Measurements from ENCODE around the gene WASHC1. TPM values are rescaled to one million over a fixed set of nuclear protein-coding genes. Genes with fewer than 3 reads are reported as not detected.
"Not testable (repeated sequence)": the region's sequence is repeated elsewhere in the genome, so short reads cannot be mapped to it uniquely, and the experiment has no call there.

Gene WASHC1
- total and polyA plus RNA-seq, 2 donors (not counting 1 experiment from before 2014, with no cell fraction given), result 2.3 to 14.9 TPM

GRCh38 chr9:43636-44035 lies 14.4 kb upstream of the WASHC1 start:
- not testable (repeated sequence) for H3K36me3 ChIP-seq (ENCODE audit: control insufficient read depth, insufficient read depth, low read length); H3K4me3 ChIP-seq (replicated peaks in 1 of 4; ENCODE audit: control extremely low read depth in 1 of 4, insufficient read depth in 1 of 4, low read depth in 3 of 4, low read length in 4 of 4); H3K27ac ChIP-seq (ENCODE audit: insufficient read depth, low read length); H3K79me2 ChIP-seq (ENCODE audit: control insufficient read depth, insufficient read depth, low read length); H3K4me2 ChIP-seq (ENCODE audit: extremely low read depth, insufficient read depth, low read length); H4K20me1 ChIP-seq (ENCODE audit: control insufficient read depth, extremely low read depth, insufficient read depth, low read length); H3K4me1 ChIP-seq (ENCODE audit: control insufficient read depth, extremely low read depth, insufficient read depth, low read length); H3K27me3 ChIP-seq (ENCODE audit: control insufficient read depth, insufficient read depth, low read length); H2AFZ ChIP-seq (ENCODE audit: low read length); H3K9me3 ChIP-seq (ENCODE audit: control insufficient read depth, insufficient read depth, low read depth, low read length); H3K9ac ChIP-seq (ENCODE audit: insufficient read depth, low read length)
- peak in 1 of 2 donors; percentile 41 for DNase-seq (ENCODE audit: low read depth in 2 of 2)

- not testable (repeated sequence) for H3K36me3 ChIP-seq (ENCODE audit: control insufficient read depth, insufficient read depth, low read length); H3K4me1 ChIP-seq (ENCODE audit: control insufficient read depth, extremely low read depth, insufficient read depth, low read length); H3K27ac ChIP-seq (ENCODE audit: insufficient read depth, low read length); H4K20me1 ChIP-seq (ENCODE audit: control insufficient read depth, extremely low read depth, insufficient read depth, low read length); DNase-seq (ENCODE audit: low read depth in 2 of 2); H3K9ac ChIP-seq (ENCODE audit: insufficient read depth, low read length); H3K79me2 ChIP-seq (ENCODE audit: control insufficient read depth, insufficient read depth, low read length); H3K27me3 ChIP-seq (ENCODE audit: control insufficient read depth, insufficient read depth, low read length); H3K4me2 ChIP-seq (ENCODE audit: extremely low read depth, insufficient read depth, low read length); H3K9me3 ChIP-seq (ENCODE audit: control insufficient read depth, insufficient read depth, low read depth, low read length); H2AFZ ChIP-seq (ENCODE audit: low read length); H3K4me3 ChIP-seq (replicated peaks in 1 of 4; ENCODE audit: control extremely low read depth in 1 of 4, insufficient read depth in 1 of 4, low read depth in 3 of 4, low read length in 4 of 4)
Observed at GRCh38 chr9:43116-43515, 13.9 kb upstream of the WASHC1 start.

GRCh38 chr9:41819-42218 lies 12.6 kb upstream of the WASHC1 start:
- not testable (repeated sequence) for H4K20me1 ChIP-seq (ENCODE audit: control insufficient read depth, extremely low read depth, insufficient read depth, low read length); H2AFZ ChIP-seq (ENCODE audit: low read length); H3K4me1 ChIP-seq (ENCODE audit: control insufficient read depth, extremely low read depth, insufficient read depth, low read length); H3K9me3 ChIP-seq (ENCODE audit: control insufficient read depth, insufficient read depth, low read depth, low read length); H3K27me3 ChIP-seq (ENCODE audit: control insufficient read depth, insufficient read depth, low read length); H3K4me2 ChIP-seq (ENCODE audit: extremely low read depth, insufficient read depth, low read length); H3K79me2 ChIP-seq (ENCODE audit: control insufficient read depth, insufficient read depth, low read length); H3K4me3 ChIP-seq (replicated peaks in 1 of 4; ENCODE audit: control extremely low read depth in 1 of 4, insufficient read depth in 1 of 4, low read depth in 3 of 4, low read length in 4 of 4); H3K36me3 ChIP-seq (ENCODE audit: control insufficient read depth, insufficient read depth, low read length); H3K9ac ChIP-seq (ENCODE audit: insufficient read depth, low read length); DNase-seq (ENCODE audit: low read depth in 2 of 2); H3K27ac ChIP-seq (ENCODE audit: insufficient read depth, low read length)

GRCh38 chr9:41261-41676 lies 12.0 kb upstream of the WASHC1 start:
- H3K4me2 ChIP-seq (ENCODE audit: extremely low read depth, insufficient read depth, low read length); H3K79me2 ChIP-seq (ENCODE audit: control insufficient read depth, insufficient read depth, low read length); H2AFZ ChIP-seq (ENCODE audit: low read length); H3K27me3 ChIP-seq (ENCODE audit: control insufficient read depth, insufficient read depth, low read length); H4K20me1 ChIP-seq (ENCODE audit: control insufficient read depth, extremely low read depth, insufficient read depth, low read length); DNase-seq (ENCODE audit: low read depth in 2 of 2); H3K4me1 ChIP-seq (ENCODE audit: control insufficient read depth, extremely low read depth, insufficient read depth, low read length); H3K27ac ChIP-seq (ENCODE audit: insufficient read depth, low read length); H3K9ac ChIP-seq (ENCODE audit: insufficient read depth, low read length); H3K9me3 ChIP-seq (ENCODE audit: control insufficient read depth, insufficient read depth, low read depth, low read length); H3K4me3 ChIP-seq (replicated peaks in 1 of 4; ENCODE audit: control extremely low read depth in 1 of 4, insufficient read depth in 1 of 4, low read depth in 3 of 4, low read length in 4 of 4); H3K36me3 ChIP-seq (ENCODE audit: control insufficient read depth, insufficient read depth, low read length): not testable (repeated sequence)

- not testable (repeated sequence) for H3K9me3 ChIP-seq (ENCODE audit: control insufficient read depth, insufficient read depth, low read depth, low read length); H3K4me3 ChIP-seq (replicated peaks in 1 of 4; ENCODE audit: control extremely low read depth in 1 of 4, insufficient read depth in 1 of 4, low read depth in 3 of 4, low read length in 4 of 4); H2AFZ ChIP-seq (ENCODE audit: low read length); H3K27me3 ChIP-seq (ENCODE audit: control insufficient read depth, insufficient read depth, low read length); DNase-seq (ENCODE audit: low read depth in 2 of 2); H3K27ac ChIP-seq (ENCODE audit: insufficient read depth, low read length); H3K36me3 ChIP-seq (ENCODE audit: control insufficient read depth, insufficient read depth, low read length); H3K4me2 ChIP-seq (ENCODE audit: extremely low read depth, insufficient read depth, low read length); H3K9ac ChIP-seq (ENCODE audit: insufficient read depth, low read length); H3K4me1 ChIP-seq (ENCODE audit: control insufficient read depth, extremely low read depth, insufficient read depth, low read length); H3K79me2 ChIP-seq (ENCODE audit: control insufficient read depth, insufficient read depth, low read length); H4K20me1 ChIP-seq (ENCODE audit: control insufficient read depth, extremely low read depth, insufficient read depth, low read length)
Observed at GRCh38 chr9:32308-32707, 3.1 kb upstream of the WASHC1 start.

- not testable (repeated sequence) for H3K9me3 ChIP-seq (ENCODE audit: control insufficient read depth, insufficient read depth, low read depth, low read length); H4K20me1 ChIP-seq (ENCODE audit: control insufficient read depth, extremely low read depth, insufficient read depth, low read length); H3K27me3 ChIP-seq (ENCODE audit: control insufficient read depth, insufficient read depth, low read length); H3K79me2 ChIP-seq (ENCODE audit: control insufficient read depth, insufficient read depth, low read length); DNase-seq (ENCODE audit: low read depth in 2 of 2); H2AFZ ChIP-seq (ENCODE audit: low read length); H3K27ac ChIP-seq (ENCODE audit: insufficient read depth, low read length); H3K4me1 ChIP-seq (ENCODE audit: control insufficient read depth, extremely low read depth, insufficient read depth, low read length); H3K4me2 ChIP-seq (ENCODE audit: extremely low read depth, insufficient read depth, low read length); H3K36me3 ChIP-seq (ENCODE audit: control insufficient read depth, insufficient read depth, low read length)
- Histone ChIP-seq H3K4me3 (replicated peaks in 1 of 4; ENCODE audit: control extremely low read depth in 1 of 4, insufficient read depth in 1 of 4, low read depth in 3 of 4, low read length in 4 of 4) (peak overlapping the region in 2 of 4 experiments; percentile 39 to 48), H3K9ac (ENCODE audit: insufficient read depth, low read length) (peak overlapping the region; percentile 16)
Observed at GRCh38 chr9:28775-29174, 481 bp downstream of the WASHC1 start.

DNA sequence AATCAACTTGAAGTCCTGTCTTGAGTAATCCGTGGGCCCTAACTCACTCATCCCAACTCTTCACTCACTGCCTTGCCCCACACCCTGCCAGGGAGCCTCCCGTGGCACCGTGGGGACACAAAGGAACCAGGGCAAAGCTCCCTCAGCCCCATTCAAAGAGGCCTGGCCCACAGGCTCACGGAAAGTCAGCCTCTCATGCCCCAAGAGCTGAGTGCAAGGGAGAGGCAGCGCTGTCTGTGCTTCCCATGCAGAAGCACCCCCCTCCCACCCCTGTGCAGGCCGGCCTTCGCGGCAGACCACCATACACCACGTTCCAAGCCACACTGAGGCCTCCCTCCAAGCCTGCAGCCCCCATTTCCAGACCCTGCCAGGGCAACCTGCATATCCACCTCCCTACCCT lies 7.6 kb downstream of the WASHC1 start:
- not testable (repeated sequence) for DNase-seq (ENCODE audit: low read depth in 2 of 2); H3K4me2 ChIP-seq (ENCODE audit: extremely low read depth, insufficient read depth, low read length); H3K27ac ChIP-seq (ENCODE audit: insufficient read depth, low read length); H3K79me2 ChIP-seq (ENCODE audit: control insufficient read depth, insufficient read depth, low read length); H3K9ac ChIP-seq (ENCODE audit: insufficient read depth, low read length); H3K36me3 ChIP-seq (ENCODE audit: control insufficient read depth, insufficient read depth, low read length); H3K4me3 ChIP-seq (replicated peaks in 1 of 4; ENCODE audit: control extremely low read depth in 1 of 4, insufficient read depth in 1 of 4, low read depth in 3 of 4, low read length in 4 of 4); H4K20me1 ChIP-seq (ENCODE audit: control insufficient read depth, extremely low read depth, insufficient read depth, low read length); H2AFZ ChIP-seq (ENCODE audit: low read length); H3K4me1 ChIP-seq (ENCODE audit: control insufficient read depth, extremely low read depth, insufficient read depth, low read length); H3K27me3 ChIP-seq (ENCODE audit: control insufficient read depth, insufficient read depth, low read length); H3K9me3 ChIP-seq (ENCODE audit: control insufficient read depth, insufficient read depth, low read depth, low read length)

Data from fibroblast of lung (primary cell).